CD4-positive, alpha-beta T cell (primary cell): ENCODE measurements around the gene RNPEPL1. TPM values are rescaled to one million over a fixed set of nuclear protein-coding genes. Genes with fewer than 3 reads are reported as not detected.

Experiments used
- ATAC-seq: fragments of 200-7000 bp; cut with Tn5 transposase; one replicate; pipeline ENCODE4 v1.10.0; 2022; ENCODE audit warnings: mild to moderate bottlenecking; ENCODE audit not compliant: poor library complexity
- CTCF ChIA-PET: fragments of 350-600 bp; sonication (Branson Sonifier 250); formaldehyde crosslinking; loops from one replicate; lab custom pipeline; 2021; ENCODE audit warnings: antibody characterized with exemption, inconsistent platforms; lab: Charles Lee
- POLR2A ChIA-PET: fragments of 350-600 bp; sonication (Branson Sonifier 250); formaldehyde crosslinking; loops from one replicate; lab custom pipeline; 2021; ENCODE audit warnings: antibody characterized with exemption, inconsistent platforms; lab: Charles Lee
- DNase-seq, 14 experiments: peaks; one replicate each; pipeline ENCODE4 v3.0.0-alpha.2; 2013 to 2020; ENCODE audit warnings: mixed read lengths in 2 of 14
- H3K27ac ChIP-seq, 2 donors: one replicate each; pipeline versions ENCODE4 v1.5.1 to v1.7.0; 2013; ENCODE audit warnings: low read length in 2 of 2, low read depth in 1 of 2, mild to moderate bottlenecking in 1 of 2
- H3K27me3 ChIP-seq, 2 experiments: 1 replicate in 1 of 2; 2 replicates in 1 of 2; pipeline versions ENCODE4 v1.6.1 to v1.7.0; 2013; ENCODE audit warnings: low read length in 2 of 2, control low read depth in 1 of 2, mild to moderate bottlenecking in 1 of 2, moderate library complexity in 1 of 2; ENCODE audit not compliant: insufficient read depth in 2 of 2, control insufficient read depth in 1 of 2
- H3K36me3 ChIP-seq: one replicate; pipeline ENCODE4 v1.6.1; 2013; ENCODE audit warnings: low read length, control low read depth; ENCODE audit not compliant: insufficient read depth
- H3K4me1 ChIP-seq: one replicate; pipeline ENCODE4 v1.6.1; 2013; ENCODE audit warnings: low read length, control low read depth; ENCODE audit not compliant: insufficient read depth
- H3K4me3 ChIP-seq: one replicate; pipeline ENCODE4 v1.5.1; 2013; ENCODE audit warnings: mild to moderate bottlenecking, low read length, moderate library complexity
- H3K9me3 ChIP-seq, 2 experiments: 1 replicate in 1 of 2; 2 replicates in 1 of 2; pipeline versions ENCODE4 v1.6.1 to v1.7.0; 2013; ENCODE audit warnings: low read length in 2 of 2, mild to moderate bottlenecking in 2 of 2, control low read depth in 1 of 2, moderate library complexity in 1 of 2; ENCODE audit not compliant: control insufficient read depth in 1 of 2, insufficient read depth in 1 of 2
- H3K27ac Mint-ChIP-seq: one replicate; pipeline ENCODE4 v1.8.0; 2020; ENCODE audit warnings: mixed read lengths
- H3K27me3 Mint-ChIP-seq: one replicate; pipeline ENCODE4 v1.8.0; 2021; ENCODE audit warnings: mixed read lengths
- H3K36me3 Mint-ChIP-seq: one replicate; pipeline ENCODE4 v1.8.0; 2021; ENCODE audit warnings: low read depth, mixed read lengths
- H3K4me1 Mint-ChIP-seq: one replicate; pipeline ENCODE4 v1.8.0; 2021; ENCODE audit warnings: low read depth, mixed read lengths
- H3K4me3 Mint-ChIP-seq: one replicate; pipeline ENCODE4 v1.8.0; 2020; ENCODE audit warnings: mild to moderate bottlenecking, mixed read lengths
- H3K9me3 Mint-ChIP-seq: one replicate; pipeline ENCODE4 v1.8.0; 2020; ENCODE audit warnings: mixed read lengths
- intact Hi-C, 2 experiments: fragments of 100-400 bp; cut with DNase I in 1 of 2; cut with micrococcal nuclease in 1 of 2; formaldehyde crosslinking; loops; one replicate each; pipeline versions ENCODE4 v1.15.1 to v1.9.0; 2023 to 2025; cut with DNase I, micrococcal nuclease
- total RNA-seq, 174 experiments: library from RNA in 2 of 174; stranded (reverse) in 2 of 174; gene quantifications; one replicate each; pipeline ENCODE4 v1.2.3 and lab custom pipeline; 2021 to 2026
- TF ChIP-seq, protein P1 (sequence below): fragments of 200-600 bp; IDR thresholded peaks from one replicate; pipeline ENCODE4 v1.8.0; 2022; ENCODE audit warnings: antibody characterized with exemption, mild to moderate bottlenecking

RNPEPL1 gene
- total RNA-seq, 2 experiments from 2014 or later = 73.0 to 78.8 TPM

GRCh38 chr2:240579771-240580614 is 11.7 kb downstream of the RNPEPL1 start:
- ATAC-seq (peak; percentile 97), DNase-seq (peak; percentile 68 to 93 (median 78))
- Mint-ChIP-seq H3K27ac (peak overlapping the region; percentile 77), H3K4me3 (peak overlapping the region; percentile 18), H3K9me3 (no peaks in the 10 kb centered on the region), H3K36me3 (peaks cover 42% of the 10 kb centered on the region), H3K27me3 (no peaks in the 10 kb centered on the region), H3K4me1 (peaks cover 33% of the 10 kb centered on the region)
- no peaks in the 10 kb centered on the region for H3K9me3 ChIP-seq
- H3K4me3 ChIP-seq = no peak overlapping the region
- peaks cover 57% of the 10 kb centered on the region for H3K4me1 ChIP-seq
- peaks cover 38% of the 10 kb centered on the region for H3K36me3 ChIP-seq
- peak overlapping the region; percentile 59 to 69 for H3K27ac ChIP-seq
- ChIA-PET CTCF (interaction anchor here (0.6 to 2.0 kb wide), 12 partner anchors 9 to 69 kb away, joined by 3 to 54 read pairs (median 7); partner anchors contain the start of genes ANKMY1, DUSP28, GPR35 and RNPEPL1), POLR2A (interaction anchor here (0.9 to 2.0 kb wide), 6 partner anchors 9 to 43 kb away, joined by 3 to 51 read pairs (median 9); partner anchors contain the start of genes DUSP28 and RNPEPL1)
- H3K27me3 ChIP-seq = no peaks in the 10 kb centered on the region
- intact Hi-C loops = loop anchor here (1.0 to 10.0 kb wide), 5 partner anchors 19 to 1055 kb away; partner anchors contain the start of genes ATG4B (in 1 of the 2), MTERF4 (in 1 of the 2) and THAP4 (in 1 of the 2)
- TF ChIP-seq, protein P1, sequence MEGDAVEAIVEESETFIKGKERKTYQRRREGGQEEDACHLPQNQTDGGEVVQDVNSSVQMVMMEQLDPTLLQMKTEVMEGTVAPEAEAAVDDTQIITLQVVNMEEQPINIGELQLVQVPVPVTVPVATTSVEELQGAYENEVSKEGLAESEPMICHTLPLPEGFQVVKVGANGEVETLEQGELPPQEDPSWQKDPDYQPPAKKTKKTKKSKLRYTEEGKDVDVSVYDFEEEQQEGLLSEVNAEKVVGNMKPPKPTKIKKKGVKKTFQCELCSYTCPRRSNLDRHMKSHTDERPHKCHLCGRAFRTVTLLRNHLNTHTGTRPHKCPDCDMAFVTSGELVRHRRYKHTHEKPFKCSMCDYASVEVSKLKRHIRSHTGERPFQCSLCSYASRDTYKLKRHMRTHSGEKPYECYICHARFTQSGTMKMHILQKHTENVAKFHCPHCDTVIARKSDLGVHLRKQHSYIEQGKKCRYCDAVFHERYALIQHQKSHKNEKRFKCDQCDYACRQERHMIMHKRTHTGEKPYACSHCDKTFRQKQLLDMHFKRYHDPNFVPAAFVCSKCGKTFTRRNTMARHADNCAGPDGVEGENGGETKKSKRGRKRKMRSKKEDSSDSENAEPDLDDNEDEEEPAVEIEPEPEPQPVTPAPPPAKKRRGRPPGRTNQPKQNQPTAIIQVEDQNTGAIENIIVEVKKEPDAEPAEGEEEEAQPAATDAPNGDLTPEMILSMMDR = peak; percentile 66

DNA sequence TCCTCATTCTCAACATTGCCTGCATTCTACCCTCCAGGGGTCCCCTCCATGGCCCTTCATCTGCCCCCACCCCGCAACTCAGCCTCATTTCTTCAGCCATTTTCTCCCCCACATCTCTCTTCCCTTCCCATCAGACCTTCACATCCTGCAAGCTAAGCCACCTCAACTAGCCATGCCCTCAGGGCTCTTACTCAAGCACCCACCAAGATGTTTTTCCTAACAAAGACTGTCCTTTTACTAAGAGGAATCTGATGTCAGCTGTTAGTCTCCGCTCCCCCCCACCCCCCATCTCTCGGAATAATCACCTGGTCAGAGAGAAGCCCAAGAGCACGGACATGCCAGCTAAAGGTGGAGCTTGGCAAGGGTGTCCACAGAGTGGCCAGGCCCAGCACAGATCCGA is 13.5 kb downstream of the RNPEPL1 start:
- peak overlapping the region; percentile 9 for H3K4me3 Mint-ChIP-seq
- Histone ChIP-seq H3K27ac (no peak overlapping the region), H3K27me3 (no peaks in the 10 kb centered on the region), H3K4me1 (peaks cover 63% of the 10 kb centered on the region), H3K4me3 (no peak overlapping the region), H3K36me3 (peaks cover 19% of the 10 kb centered on the region), H3K9me3 (no peaks in the 10 kb centered on the region)
- peaks cover 40% of the 10 kb centered on the region for H3K36me3 Mint-ChIP-seq
- H3K4me1 Mint-ChIP-seq = peaks cover 45% of the 10 kb centered on the region
- no peak for ATAC-seq
- DNase-seq = no peak
- CTCF ChIA-PET = interaction anchor here (0.8 to 1.4 kb wide), 3 partner anchors 16 to 68 kb away, joined by 3 read pairs; no protein-coding TSS in a partner anchor
- peak overlapping the region; percentile 39 for H3K27ac Mint-ChIP-seq
- no peaks in the 10 kb centered on the region for H3K27me3 Mint-ChIP-seq
- intact Hi-C loops = loop anchor here in 1 of 2 experiments (10.0 kb wide), 3 partner anchors 253 to 1053 kb away; partner anchors contain the start of genes ATG4B, MTERF4 and THAP4
- TF ChIP-seq, protein P1 = no peak
- no peaks in the 10 kb centered on the region for H3K9me3 Mint-ChIP-seq
- POLR2A ChIA-PET = interaction anchor here (1.0 kb wide), 2 partner anchors 15 to 17 kb away, joined by 4 read pairs; no protein-coding TSS in a partner anchor

DNA sequence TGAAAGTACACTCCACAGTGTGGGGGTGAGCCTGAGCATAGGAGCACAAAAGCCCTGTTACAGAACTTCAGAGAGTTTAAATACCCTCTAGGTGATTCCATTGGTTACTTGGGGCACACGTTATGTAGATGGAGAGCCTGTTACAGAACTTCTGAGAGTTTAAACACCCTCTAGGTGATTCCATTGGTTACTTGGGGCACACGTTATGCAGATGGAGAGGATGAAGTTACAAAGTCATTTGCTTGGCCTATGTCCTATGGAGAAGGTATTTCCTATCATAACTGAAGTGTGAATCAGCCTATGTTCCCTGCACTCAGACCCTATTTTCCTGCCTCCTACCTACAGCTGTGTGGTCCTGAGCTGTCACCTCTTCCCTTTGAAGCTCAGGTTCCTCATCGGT is 14.5 kb downstream of the RNPEPL1 start:
- no peak for ATAC-seq
- DNase-seq = no peak
- no peaks in the 10 kb centered on the region for H3K27me3 Mint-ChIP-seq
- peaks cover 63% of the 10 kb centered on the region for H3K4me1 ChIP-seq
- H3K4me3 ChIP-seq = no peak overlapping the region
- H3K27ac Mint-ChIP-seq = peak overlapping the region; percentile 39
- TF ChIP-seq, protein P1 = no peak
- peaks cover 45% of the 10 kb centered on the region for H3K36me3 Mint-ChIP-seq
- H3K27ac ChIP-seq = no peak overlapping the region
- no peaks in the 10 kb centered on the region for H3K27me3 ChIP-seq
- H3K4me1 Mint-ChIP-seq = peaks cover 54% of the 10 kb centered on the region
- CTCF ChIA-PET = interaction anchor here (1.2 kb wide), 1 partner anchor 26 kb away, joined by 3 read pairs; no protein-coding TSS in a partner anchor
- intact Hi-C loops = loop anchor here in 1 of 2 experiments (10.0 kb wide), 3 partner anchors 252 to 1052 kb away; partner anchors contain the start of genes ATG4B, MTERF4 and THAP4
- H3K9me3 Mint-ChIP-seq = no peaks in the 10 kb centered on the region
- peak overlapping the region; percentile 25 for H3K4me3 Mint-ChIP-seq
- peaks cover 10% of the 10 kb centered on the region for H3K36me3 ChIP-seq
- POLR2A ChIA-PET = no interaction called here
- H3K9me3 ChIP-seq = no peaks in the 10 kb centered on the region
